OCI-LY7 (cell line): ENCODE results near the gene CCDC30. TPM values are rescaled to one million over a fixed set of nuclear protein-coding genes. Genes with fewer than 3 reads are reported as not detected.

Experiments
- BruUV-seq: library from RNA; stranded (reverse); fragments of 400-500 nt; replicated peaks from 2 replicates; lab custom pipeline; 2021; lab: Mats Ljungman, UMichigan
- CTCF ChIA-PET: fragments of 300-600 bp; sonication (Branson Sonifier 250); formaldehyde crosslinking; loops from one replicate; lab custom pipeline; 2022; ENCODE audit warnings: antibody characterized with exemption; ENCODE audit not compliant: unreplicated experiment; lab: Charles Lee
- POLR2A ChIA-PET: fragments of 300-600 bp; sonication (Branson Sonifier 250); formaldehyde crosslinking; loops from one replicate; lab custom pipeline; 2022; ENCODE audit warnings: antibody characterized with exemption; lab: Charles Lee
- DNase-seq: peaks from one replicate; pipeline ENCODE4 v3.0.0-alpha.2; 2015; ENCODE audit warnings: low spot score
- H2AFZ ChIP-seq: fragments of 200-600 bp; sonication (generic), shearing (Covaris generic); 2 replicates; pipeline ENCODE4 v1.6.1; 2014; ENCODE audit warnings: mild to moderate bottlenecking, antibody characterized with exemption, low read length, moderate library complexity
- H3K27ac ChIP-seq: fragments of 200-600 bp; sonication (generic); 2 replicates; pipeline ENCODE4 v1.5.1; 2014; ENCODE audit warnings: mixed run types, low read depth, mild to moderate bottlenecking, moderate library complexity, low read length, inconsistent platforms; ENCODE audit not compliant: poor library complexity, severe bottlenecking
- H3K36me3 ChIP-seq: fragments of 200-600 bp; sonication (generic); 2 replicates; pipeline ENCODE4 v1.6.1; 2014; ENCODE audit warnings: mild to moderate bottlenecking, antibody characterized with exemption, low read length, moderate library complexity, mixed read lengths; ENCODE audit not compliant: insufficient read depth
- H3K4me1 ChIP-seq: fragments of 200-600 bp; sonication (generic); 2 replicates; pipeline ENCODE4 v1.5.1; 2014; ENCODE audit warnings: mild to moderate bottlenecking, low read length; ENCODE audit not compliant: insufficient read depth, poor library complexity, severe bottlenecking
- H3K4me2 ChIP-seq: fragments of 200-600 bp; sonication (generic); 2 replicates; pipeline ENCODE4 v1.6.1; 2014; ENCODE audit warnings: mild to moderate bottlenecking, low read length
- H3K4me3 ChIP-seq: fragments of 200-600 bp; sonication (generic); 2 replicates; pipeline ENCODE4 v1.5.1; 2014; ENCODE audit warnings: mild to moderate bottlenecking, low read depth, low read length; ENCODE audit not compliant: poor library complexity, severe bottlenecking
- H3K79me2 ChIP-seq: fragments of 200-600 bp; sonication (generic); 2 replicates; pipeline ENCODE4 v1.6.1; 2016; ENCODE audit warnings: low read depth, mild to moderate bottlenecking, low read length, moderate library complexity, mixed read lengths; ENCODE audit not compliant: insufficient read depth
- H3K9me2 ChIP-seq: fragments of 200-600 bp; sonication (generic); 2 replicates; pipeline ENCODE4 v1.6.1; 2016; ENCODE audit warnings: mild to moderate bottlenecking, low read length, mixed read lengths; ENCODE audit not compliant: insufficient read depth
- H3K9me3 ChIP-seq: fragments of 200-600 bp; sonication (generic); 2 replicates; pipeline ENCODE4 v1.6.1; 2014; ENCODE audit warnings: mild to moderate bottlenecking, mixed run types, low read length, mixed read lengths
- H4K20me1 ChIP-seq: fragments of 200-600 bp; sonication (generic); 2 replicates; pipeline ENCODE4 v1.6.1; 2014; ENCODE audit warnings: mild to moderate bottlenecking, antibody characterized with exemption, low read length, moderate library complexity, mixed read lengths; ENCODE audit not compliant: insufficient read depth
- EZH2phosphoT487 ChIP-seq: fragments of 200-600 bp; sonication (generic); IDR thresholded peaks from 2 replicates; pipeline ENCODE4 v1.6.1; 2018; ENCODE audit warnings: low read depth, borderline replicate concordance, mild to moderate bottlenecking, mixed run types, antibody characterized with exemption, low read length, moderate library complexity, mixed read lengths
- intact Hi-C: fragments of 100-400 bp; cut with micrococcal nuclease; formaldehyde crosslinking; loops from one replicate; pipeline ENCODE4 v1.10.0; 2022; ENCODE audit not compliant: unreplicated experiment
- total RNA-seq, 2 experiments: library from RNA; depleted of rRNA in 1 of 2; stranded (reverse); fragments of >200 nt in 1 of 2; shearing (Covaris generic) in 1 of 2; gene quantifications; 2 replicates each; pipeline ENCODE4 v1.2.3, GENCODE V29; 2014 to 2022
- TF ChIP-seq, protein P1 (sequence below): fragments of 200-600 bp; sonication (generic); conservative IDR thresholded peaks from 2 replicates; pipeline ENCODE4 v1.5.1; 2014; ENCODE audit warnings: mild to moderate bottlenecking, antibody characterized with exemption, low read length, moderate library complexity, mixed read lengths

CCDC30 gene
- total RNA-seq, 2 experiments from 2014 or later = 0.54 to 2.6 TPM

- Histone ChIP-seq H3K9me3 (no peaks in the 10 kb centered on the region), H4K20me1 (peaks cover 96% of the 10 kb centered on the region), H3K4me3 (no peak overlapping the region), H3K27ac (no peak overlapping the region), H3K4me1 (peaks cover 62% of the 10 kb centered on the region), H3K9me2 (no peaks in the 10 kb centered on the region), H3K4me2 (peak overlapping the region; percentile 98), H2AFZ (no peak overlapping the region), H3K36me3 (peaks cover 100% of the 10 kb centered on the region), H3K79me2 (peaks cover 100% of the 10 kb centered on the region)
- no TSS peak for BruUV-seq
- TF ChIP-seq EZH2phosphoT487 = no peak
- TF ChIP-seq, protein P1, sequence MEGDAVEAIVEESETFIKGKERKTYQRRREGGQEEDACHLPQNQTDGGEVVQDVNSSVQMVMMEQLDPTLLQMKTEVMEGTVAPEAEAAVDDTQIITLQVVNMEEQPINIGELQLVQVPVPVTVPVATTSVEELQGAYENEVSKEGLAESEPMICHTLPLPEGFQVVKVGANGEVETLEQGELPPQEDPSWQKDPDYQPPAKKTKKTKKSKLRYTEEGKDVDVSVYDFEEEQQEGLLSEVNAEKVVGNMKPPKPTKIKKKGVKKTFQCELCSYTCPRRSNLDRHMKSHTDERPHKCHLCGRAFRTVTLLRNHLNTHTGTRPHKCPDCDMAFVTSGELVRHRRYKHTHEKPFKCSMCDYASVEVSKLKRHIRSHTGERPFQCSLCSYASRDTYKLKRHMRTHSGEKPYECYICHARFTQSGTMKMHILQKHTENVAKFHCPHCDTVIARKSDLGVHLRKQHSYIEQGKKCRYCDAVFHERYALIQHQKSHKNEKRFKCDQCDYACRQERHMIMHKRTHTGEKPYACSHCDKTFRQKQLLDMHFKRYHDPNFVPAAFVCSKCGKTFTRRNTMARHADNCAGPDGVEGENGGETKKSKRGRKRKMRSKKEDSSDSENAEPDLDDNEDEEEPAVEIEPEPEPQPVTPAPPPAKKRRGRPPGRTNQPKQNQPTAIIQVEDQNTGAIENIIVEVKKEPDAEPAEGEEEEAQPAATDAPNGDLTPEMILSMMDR = no peak
- ChIA-PET CTCF (no interaction called here), POLR2A (interaction anchor here (0.7 to 1.6 kb wide), 3 partner anchors 8 to 284 kb away, joined by 3 to 8 read pairs (median 4); partner anchors contain the start of genes C1orf50, P3H1 and YBX1)
- DNase-seq = no peak
- intact Hi-C loops = no loop called here
Measured at GRCh38 chr1:42691157-42691498, 228.0 kb downstream of the CCDC30 start.

DNA sequence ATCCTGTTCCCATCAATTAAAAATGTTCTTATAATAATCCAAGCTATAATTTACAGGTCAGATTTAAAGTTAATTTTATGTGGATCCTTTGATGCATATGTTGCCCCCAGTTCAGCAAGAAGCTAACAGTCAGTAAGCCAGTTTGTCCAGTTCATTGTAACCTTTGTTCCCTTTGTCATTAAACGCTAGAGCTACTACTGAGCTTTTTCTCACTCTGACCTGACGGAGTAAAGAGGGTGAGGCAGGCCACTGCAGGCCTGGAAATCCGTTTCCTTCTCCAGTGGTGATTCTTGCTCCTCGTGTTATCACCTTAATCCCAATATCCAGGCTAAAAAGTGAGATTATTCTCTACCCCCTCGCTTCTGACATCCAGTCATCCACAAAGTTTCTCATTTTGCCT is 229.4 kb downstream of the CCDC30 start:
- Histone ChIP-seq H2AFZ (no peak overlapping the region), H3K9me3 (no peaks in the 10 kb centered on the region), H3K79me2 (peaks cover 99% of the 10 kb centered on the region), H3K4me1 (peaks cover 48% of the 10 kb centered on the region), H4K20me1 (peaks cover 90% of the 10 kb centered on the region), H3K36me3 (peaks cover 100% of the 10 kb centered on the region), H3K27ac (no peak overlapping the region), H3K4me2 (no peak overlapping the region), H3K4me3 (no peak overlapping the region), H3K9me2 (no peaks in the 10 kb centered on the region)
- ChIA-PET CTCF (no interaction called here), POLR2A (interaction anchor here (0.7 to 1.6 kb wide), 2 partner anchors 10 kb away, joined by 3 to 8 read pairs; partner anchors contain the start of gene YBX1)
- BruUV-seq = no TSS peak
- TF ChIP-seq, protein P1 = no peak
- no peak for TF ChIP-seq EZH2phosphoT487
- intact Hi-C loops = no loop called here
- DNase-seq = no peak

GRCh38 chr1:42692911-42693310 is 229.8 kb downstream of the CCDC30 start:
- Histone ChIP-seq H3K4me3 (no peak overlapping the region), H3K4me2 (no peak overlapping the region), H3K36me3 (peaks cover 100% of the 10 kb centered on the region), H4K20me1 (peaks cover 90% of the 10 kb centered on the region), H3K79me2 (peaks cover 99% of the 10 kb centered on the region), H3K27ac (no peak overlapping the region), H3K9me3 (no peaks in the 10 kb centered on the region), H3K9me2 (no peaks in the 10 kb centered on the region), H2AFZ (no peak overlapping the region), H3K4me1 (peaks cover 44% of the 10 kb centered on the region)
- TF ChIP-seq EZH2phosphoT487 = no peak
- TF ChIP-seq, protein P1 = no peak
- intact Hi-C loops = no loop called here
- no TSS peak for BruUV-seq
- CTCF ChIA-PET = no interaction called here
- POLR2A ChIA-PET = no interaction called here
- DNase-seq = no peak
